HG03571 (cell line): ENCODE data around the gene PRKAR1B.

Experiments
- ATAC-seq: cut with Tn5 transposase; IDR thresholded peaks from one replicate; pipeline ENCODE4 v1.9.1; 2021; ENCODE audit not compliant: unreplicated experiment

The PRKAR1B gene

GRCh38 chr7:741850-742249 lies 14.8 kb upstream of the PRKAR1B start:
- ATAC-seq, result no peak

- ATAC-seq, result no peak
These were observed 14.2 kb upstream of the PRKAR1B start for GRCh38 chr7:741191-741671.

DNA sequence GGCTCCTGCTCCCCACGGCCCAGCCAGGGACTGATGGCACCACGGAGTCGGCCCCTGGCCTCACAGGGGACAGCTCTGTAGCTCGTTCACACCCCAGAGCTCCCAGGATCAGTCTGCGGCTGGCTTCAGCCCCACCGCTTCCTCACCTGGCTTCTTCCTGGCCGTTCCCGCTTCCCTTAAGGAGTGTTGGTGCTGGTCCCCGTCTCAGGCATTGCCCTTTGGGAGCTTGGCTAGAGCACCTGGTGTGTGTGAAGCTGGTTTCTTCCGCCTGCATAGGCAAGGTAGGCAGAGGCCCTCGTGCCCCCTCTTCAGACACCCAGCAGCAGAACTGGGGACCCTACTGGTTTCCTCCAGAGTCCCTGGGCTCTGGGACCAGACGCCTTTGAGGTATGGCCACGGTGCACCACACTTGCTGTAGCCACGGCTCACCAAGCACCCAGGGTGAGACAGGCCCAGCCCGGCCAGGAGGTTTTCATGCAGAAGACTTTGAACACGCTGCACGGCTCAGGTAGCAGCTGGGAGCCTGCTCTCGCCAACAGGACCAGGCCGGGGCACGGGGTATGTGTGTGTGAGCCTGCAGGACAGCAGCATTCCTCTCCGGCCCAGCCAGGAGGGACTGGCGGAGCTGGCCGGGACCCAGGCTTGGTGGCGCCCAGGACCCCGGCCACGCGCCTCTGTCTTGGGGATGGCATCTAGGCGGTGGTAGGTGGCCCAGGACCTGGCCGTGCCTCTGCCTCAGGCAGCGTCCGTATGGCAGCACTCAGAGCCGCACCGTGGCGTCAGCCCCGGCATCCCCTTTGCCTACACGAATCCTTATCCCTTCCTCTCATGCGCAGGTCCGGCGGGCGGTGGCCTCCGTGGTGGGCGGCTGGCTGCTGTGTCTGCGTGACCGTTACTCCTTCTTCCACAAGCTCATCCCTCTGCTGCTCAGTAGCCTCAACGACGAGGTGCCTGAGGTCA lies 13.2 kb upstream of the PRKAR1B start:
- ATAC-seq, result no peak

DNA sequence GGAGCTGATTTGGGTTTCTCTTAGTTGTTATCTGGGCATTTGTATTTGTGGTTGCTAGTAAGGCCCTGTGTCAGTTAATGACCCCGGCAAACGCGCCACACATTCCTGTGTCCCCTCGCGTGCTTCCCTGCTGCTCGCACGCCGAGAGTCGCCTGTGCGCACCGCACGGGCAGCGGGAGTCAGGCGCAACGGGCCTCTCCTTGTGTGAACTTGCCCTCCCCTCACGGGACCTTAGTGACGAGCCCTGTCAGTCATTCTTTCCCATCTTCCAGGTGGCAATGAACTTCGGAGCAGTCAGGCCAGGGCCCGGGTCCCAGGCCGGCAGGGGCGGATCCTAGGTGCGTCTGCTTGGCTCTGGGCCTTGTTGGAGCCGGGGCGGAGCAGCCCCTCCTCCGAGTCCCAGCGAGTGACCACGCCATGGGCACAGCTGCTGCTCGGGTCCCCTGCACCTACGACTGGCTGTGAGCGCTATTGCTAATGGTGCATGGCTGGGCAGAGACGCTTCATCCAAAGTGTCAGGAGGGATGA lies 12.4 kb upstream of the PRKAR1B start:
- ATAC-seq, result no peak

- ATAC-seq, result no peak
These were observed 11.8 kb upstream of the PRKAR1B start for GRCh38 chr7:738723-739454.

- no peak for ATAC-seq
These were observed 11.2 kb upstream of the PRKAR1B start for GRCh38 chr7:738241-738640.

DNA sequence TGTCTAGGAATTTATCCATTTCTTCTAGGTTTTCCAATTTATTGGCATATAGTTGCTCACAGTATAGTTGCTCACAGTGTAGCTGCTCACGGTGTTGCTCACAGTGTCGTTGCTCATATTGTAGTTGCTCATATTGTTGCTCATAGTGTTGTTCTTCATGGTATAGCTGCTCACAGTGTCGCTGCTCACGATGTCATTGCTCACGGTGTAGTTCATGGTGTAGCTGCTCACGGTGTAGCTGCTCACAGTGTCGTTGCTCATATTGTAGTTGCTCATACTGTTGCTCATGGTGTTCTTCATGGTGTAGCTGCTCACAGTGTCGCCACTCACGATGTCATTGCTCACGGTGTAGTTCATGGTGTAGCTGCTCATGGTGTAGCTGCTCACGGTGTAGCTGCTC lies 7.7 kb upstream of the PRKAR1B start:
- ATAC-seq, result no peak

DNA sequence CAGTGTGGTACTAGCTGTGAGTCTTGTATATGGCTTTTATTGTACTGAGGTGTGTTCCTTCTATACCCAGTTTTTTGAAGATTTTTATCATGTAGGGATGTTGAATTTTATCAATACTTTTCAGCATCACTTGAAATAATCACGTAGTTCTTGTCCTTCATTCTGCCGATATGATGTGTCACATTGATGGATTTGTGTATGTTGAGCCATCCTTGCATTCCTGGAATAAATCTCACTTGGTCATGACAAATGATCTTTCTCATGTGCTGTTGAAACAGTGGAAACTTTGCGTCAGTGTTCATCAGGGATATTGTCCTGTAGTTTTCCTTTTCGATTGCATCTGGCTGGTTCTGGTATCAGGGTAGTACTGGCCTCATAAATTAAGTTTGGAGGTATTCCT lies 7.1 kb upstream of the PRKAR1B start:
- no peak for ATAC-seq

GRCh38 chr7:732556-732955 lies 5.5 kb upstream of the PRKAR1B start:
- no peak for ATAC-seq

DNA sequence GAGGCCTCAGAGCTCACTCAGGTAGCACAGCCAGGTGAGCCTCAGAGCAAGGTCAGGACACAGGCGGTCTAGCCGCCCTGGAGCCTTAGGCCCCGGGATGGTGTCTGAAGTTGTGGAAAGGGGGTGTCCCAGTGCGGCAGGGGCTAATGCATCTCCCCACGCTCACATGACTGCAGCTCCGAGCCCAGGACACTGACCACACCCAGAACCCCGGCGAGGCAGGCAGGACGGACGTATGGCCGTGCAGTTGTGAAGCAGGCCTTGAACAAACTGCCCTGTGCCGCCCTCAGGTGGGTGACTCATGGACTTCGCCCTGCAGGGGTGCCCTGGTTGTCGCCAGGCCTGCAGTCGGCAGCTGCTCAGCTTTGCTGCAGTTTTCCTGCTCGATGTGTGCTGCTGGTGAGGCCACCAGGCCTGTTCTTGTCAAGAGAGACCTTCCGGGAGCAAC lies 5.0 kb upstream of the PRKAR1B start:
- no peak for ATAC-seq

GRCh38 chr7:731440-732085 lies 4.5 kb upstream of the PRKAR1B start:
- ATAC-seq, result no peak

GRCh38 chr7:730501-731439 lies 3.7 kb upstream of the PRKAR1B start:
- ATAC-seq, result no peak

DNA sequence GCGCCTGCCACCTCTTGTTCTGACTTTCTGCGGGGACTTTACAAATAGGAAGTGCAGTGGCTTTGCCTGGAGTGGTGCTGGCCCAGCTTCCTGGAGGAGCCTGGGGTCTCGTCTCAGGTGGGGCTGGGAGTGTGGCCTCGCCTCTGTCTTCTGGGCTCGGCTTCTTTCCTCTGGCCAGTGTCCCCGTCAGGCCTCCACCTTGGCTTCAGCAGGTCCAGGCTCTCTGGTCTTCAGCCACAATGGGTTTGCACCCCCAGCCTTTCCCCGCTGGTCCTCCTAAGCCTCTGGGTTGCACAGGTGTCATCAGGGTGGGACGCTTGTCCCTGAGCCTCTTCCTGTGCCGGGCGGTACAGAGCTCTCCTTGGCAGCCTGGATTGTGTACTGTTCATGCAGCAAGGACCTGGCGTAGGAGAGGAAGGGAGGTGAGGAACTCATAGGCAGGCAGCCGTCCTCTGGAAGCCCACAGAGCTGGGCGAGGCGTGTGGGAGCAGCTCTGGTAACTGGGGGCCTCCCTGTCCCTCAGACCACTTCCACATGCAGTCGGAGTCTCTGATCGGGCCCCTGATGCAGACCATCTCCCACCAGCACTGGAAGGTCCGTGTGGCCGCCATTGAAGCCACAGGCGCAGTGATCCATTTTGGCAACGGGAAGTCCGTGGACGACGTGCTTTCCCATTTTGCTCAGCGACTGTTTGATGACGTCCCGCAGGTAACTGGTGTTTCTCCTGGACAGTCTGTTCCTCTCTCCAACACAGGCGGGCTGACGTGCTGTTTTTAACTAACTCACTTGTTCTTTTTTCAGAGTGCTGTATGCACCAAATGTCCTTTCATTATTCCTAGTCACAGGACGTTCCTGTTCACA lies 2.3 kb upstream of the PRKAR1B start:
- ATAC-seq, result no peak

DNA sequence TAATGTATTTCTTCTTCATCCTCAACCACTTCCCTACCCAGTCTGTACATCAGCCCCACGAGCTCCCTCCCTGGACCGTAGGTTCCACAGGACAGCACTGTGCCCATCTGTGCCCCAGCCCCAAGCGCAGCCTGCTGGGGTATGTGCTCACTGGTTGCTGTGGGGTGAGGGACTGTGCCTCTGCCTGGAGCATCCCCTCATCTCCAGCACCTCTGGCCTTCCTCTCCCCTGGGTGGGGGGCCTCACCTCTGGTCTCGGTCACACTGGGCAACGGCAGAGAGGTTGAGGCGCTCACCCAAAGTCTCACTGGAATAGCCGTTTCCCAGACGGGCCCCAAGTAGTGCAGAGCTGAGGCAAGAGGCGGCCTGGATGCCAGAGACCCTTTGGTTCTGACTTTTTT lies 1.5 kb upstream of the PRKAR1B start:
- ATAC-seq, result no peak

DNA sequence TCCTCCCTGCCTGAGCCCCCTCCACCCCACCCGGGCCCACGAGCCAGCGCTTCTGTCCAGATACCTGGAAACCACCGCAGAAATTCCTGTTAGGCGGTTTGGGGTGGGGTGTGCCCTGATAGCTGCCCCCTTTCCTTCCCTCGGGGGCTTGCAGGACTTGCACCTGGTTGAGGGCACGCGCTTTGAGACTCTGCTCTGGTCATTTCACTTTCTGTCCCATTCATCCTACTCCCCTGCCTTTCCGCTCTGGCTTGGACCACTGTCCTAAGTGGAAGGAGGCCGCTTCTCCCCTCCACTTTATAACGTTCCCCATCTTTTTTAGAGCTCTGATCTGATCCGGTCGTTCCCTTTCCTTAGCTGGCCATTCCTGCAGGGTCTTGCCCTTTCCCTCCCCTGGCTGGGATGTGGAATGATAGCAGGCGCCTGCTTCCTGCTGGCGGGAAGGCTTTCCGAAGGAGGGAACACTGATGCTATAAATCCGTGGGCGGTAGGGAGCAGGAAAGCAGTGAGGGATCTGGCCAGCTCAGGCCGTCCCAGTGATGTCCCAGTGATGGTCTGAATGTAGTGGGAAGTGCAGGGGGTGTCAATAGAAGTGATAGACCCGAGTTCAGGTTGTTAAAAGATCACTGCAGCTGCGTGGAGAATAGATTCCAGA lies 852 bp upstream of the PRKAR1B start:
- no peak for ATAC-seq

DNA sequence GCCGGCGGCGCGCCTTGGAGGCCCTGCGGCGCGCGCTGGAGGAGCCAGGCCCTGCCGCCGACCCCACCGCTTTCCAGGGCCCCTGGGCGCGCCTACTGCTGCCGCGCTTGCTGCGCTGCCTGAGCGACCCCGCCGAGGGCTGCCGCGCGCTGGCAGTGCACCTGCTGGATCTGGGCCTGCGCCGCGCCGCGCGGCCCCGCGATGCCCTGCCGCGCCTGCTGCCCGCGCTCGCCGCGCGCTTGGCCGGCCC lies 302 bp downstream of the PRKAR1B start:
- ATAC-seq, result peak; percentile 23

GRCh38 chr7:726084-726853 lies 812 bp downstream of the PRKAR1B start, which contains the start of gene DNAAF5:
Gene DNAAF5 (plus strand): TSS chr7:726699. CDS start chr7:726721, 22 bp downstream.
- peak; percentile 84 for ATAC-seq
